HEK293 (cell line): ENCODE results near the gene AFF3.

Experiments
- CTCF ChIP-seq: fragments of 450-650 bp; formaldehyde crosslinking; IDR thresholded peaks from 2 replicates; pipeline ENCODE4 v1.5.1; 2016; ENCODE audit warnings: missing biosample characterization, missing genetic modification characterization
- KLF8 ChIP-seq: fragments of 450-650 bp; formaldehyde crosslinking; IDR thresholded peaks from 2 replicates; pipeline ENCODE4 v1.5.1; 2016; ENCODE audit warnings: missing biosample characterization, missing genetic modification characterization
- REST ChIP-seq: fragments of 450-650 bp; formaldehyde crosslinking; IDR thresholded peaks from 2 replicates; pipeline ENCODE4 v1.5.1; 2016; ENCODE audit warnings: missing biosample characterization, missing genetic modification characterization
- SCRT1 ChIP-seq: fragments of 450-650 bp; formaldehyde crosslinking; IDR thresholded peaks from 2 replicates; pipeline ENCODE4 v1.5.1; 2016; ENCODE audit warnings: missing biosample characterization, missing genetic modification characterization, borderline replicate concordance
- ZNF398 ChIP-seq: fragments of 450-650 bp; formaldehyde crosslinking; IDR thresholded peaks from 2 replicates; pipeline ENCODE4 v1.5.1; 2017; ENCODE audit warnings: missing biosample characterization, missing genetic modification characterization
- ZNF639 ChIP-seq: fragments of 450-650 bp; formaldehyde crosslinking; IDR thresholded peaks from 2 replicates; pipeline ENCODE4 v1.5.1; 2016; ENCODE audit warnings: missing biosample characterization, missing genetic modification characterization
- ZNF701 ChIP-seq: fragments of 450-650 bp; formaldehyde crosslinking; IDR thresholded peaks from 2 replicates; pipeline ENCODE4 v1.5.1; 2016; ENCODE audit warnings: missing biosample characterization, missing genetic modification characterization

GRCh38 chr2:100036026-100036425, 106.4 kb downstream of the AFF3 start:
- TF ChIP-seq CTCF (tag by site-specific recombination): no peak
- TF ChIP-seq ZNF639 (tag by site-specific recombination): no peak
- no peak for TF ChIP-seq ZNF398
- TF ChIP-seq ZNF701 (tag by site-specific recombination): no peak
- no peak for TF ChIP-seq REST (tag by site-specific recombination)
- TF ChIP-seq SCRT1 (tag by site-specific recombination): no peak
- no peak for TF ChIP-seq KLF8
